Nephron (organoid): ENCODE data around the gene LCT.

Experiments
- H3K27ac Mint-ChIP-seq, 3 experiments: 2 replicates each; pipeline ENCODE4 v1.8.0; 2020; ENCODE audit warnings: mixed read lengths in 3 of 3, mild to moderate bottlenecking in 2 of 3, moderate library complexity in 1 of 3
- H3K27me3 Mint-ChIP-seq: 2 replicates; pipeline ENCODE4 v1.8.0; 2021; ENCODE audit warnings: low read depth, mild to moderate bottlenecking, moderate library complexity, mixed read lengths
- H3K36me3 Mint-ChIP-seq: 2 replicates; pipeline ENCODE4 v1.8.0; 2020; ENCODE audit warnings: low read depth, mixed read lengths
- H3K4me1 Mint-ChIP-seq: 2 replicates; pipeline ENCODE4 v1.8.0; 2020; ENCODE audit warnings: mixed read lengths
- H3K4me3 Mint-ChIP-seq, 3 experiments: 2 replicates each; pipeline ENCODE4 v1.8.0; 2020; ENCODE audit warnings: mild to moderate bottlenecking in 3 of 3, mixed read lengths in 3 of 3, moderate library complexity in 2 of 3
- H3K9me3 Mint-ChIP-seq: 2 replicates; pipeline ENCODE4 v1.8.0; 2020; ENCODE audit warnings: mixed read lengths
- TF ChIP-seq, protein P1 (sequence below), 3 experiments: fragments of 200-600 bp; sonication (generic); IDR thresholded peaks; one replicate each; pipeline ENCODE4 v1.5.0; 2021; ENCODE audit warnings: antibody characterized with exemption in 3 of 3; ENCODE audit not compliant: unreplicated experiment in 3 of 3

The LCT gene

DNA sequence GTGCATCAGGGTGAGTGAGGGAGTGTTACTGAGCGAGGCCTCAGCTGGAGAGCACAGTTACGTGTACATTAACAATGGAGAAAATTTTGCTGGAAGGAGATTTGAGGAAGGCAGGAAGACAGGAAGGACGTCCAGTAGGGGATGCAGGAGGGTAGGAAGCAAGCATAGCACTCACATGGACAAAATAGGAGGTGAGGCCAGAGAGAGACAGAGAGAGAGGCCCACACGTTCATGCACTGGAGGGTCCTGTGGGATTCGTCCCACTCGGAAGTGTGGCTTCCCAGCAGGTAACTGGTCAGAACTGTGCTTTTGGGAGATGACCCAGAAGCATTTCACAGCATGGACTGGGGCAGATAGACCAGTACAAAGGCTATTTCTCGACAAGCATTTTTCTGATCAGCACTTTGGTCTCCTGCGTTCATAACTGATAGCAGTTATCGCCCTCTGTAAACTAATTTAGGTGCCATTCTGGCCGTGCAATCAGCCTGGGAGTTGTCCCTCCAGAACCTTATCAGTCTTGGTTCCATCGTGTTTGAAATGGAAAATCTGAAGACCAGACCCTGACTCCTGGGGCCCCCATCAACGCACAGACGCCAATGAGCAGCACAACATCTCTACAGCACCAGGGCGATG lies 5.7 kb downstream of the LCT start:
- no peaks in the 10 kb centered on the region for H3K27me3 Mint-ChIP-seq
- H3K4me3 Mint-ChIP-seq: no peak overlapping the region
- peaks cover under 1% of the 10 kb centered on the region for H3K36me3 Mint-ChIP-seq
- H3K27ac Mint-ChIP-seq: no peak overlapping the region
- no peaks in the 10 kb centered on the region for H3K9me3 Mint-ChIP-seq
- TF ChIP-seq, protein P1, sequence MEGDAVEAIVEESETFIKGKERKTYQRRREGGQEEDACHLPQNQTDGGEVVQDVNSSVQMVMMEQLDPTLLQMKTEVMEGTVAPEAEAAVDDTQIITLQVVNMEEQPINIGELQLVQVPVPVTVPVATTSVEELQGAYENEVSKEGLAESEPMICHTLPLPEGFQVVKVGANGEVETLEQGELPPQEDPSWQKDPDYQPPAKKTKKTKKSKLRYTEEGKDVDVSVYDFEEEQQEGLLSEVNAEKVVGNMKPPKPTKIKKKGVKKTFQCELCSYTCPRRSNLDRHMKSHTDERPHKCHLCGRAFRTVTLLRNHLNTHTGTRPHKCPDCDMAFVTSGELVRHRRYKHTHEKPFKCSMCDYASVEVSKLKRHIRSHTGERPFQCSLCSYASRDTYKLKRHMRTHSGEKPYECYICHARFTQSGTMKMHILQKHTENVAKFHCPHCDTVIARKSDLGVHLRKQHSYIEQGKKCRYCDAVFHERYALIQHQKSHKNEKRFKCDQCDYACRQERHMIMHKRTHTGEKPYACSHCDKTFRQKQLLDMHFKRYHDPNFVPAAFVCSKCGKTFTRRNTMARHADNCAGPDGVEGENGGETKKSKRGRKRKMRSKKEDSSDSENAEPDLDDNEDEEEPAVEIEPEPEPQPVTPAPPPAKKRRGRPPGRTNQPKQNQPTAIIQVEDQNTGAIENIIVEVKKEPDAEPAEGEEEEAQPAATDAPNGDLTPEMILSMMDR (IDR thresholded peaks at IDR 0.05; ENCODE audit: unreplicated experiment in 3 of 3): no peak
- H3K4me1 Mint-ChIP-seq: peaks cover 8% of the 10 kb centered on the region

DNA sequence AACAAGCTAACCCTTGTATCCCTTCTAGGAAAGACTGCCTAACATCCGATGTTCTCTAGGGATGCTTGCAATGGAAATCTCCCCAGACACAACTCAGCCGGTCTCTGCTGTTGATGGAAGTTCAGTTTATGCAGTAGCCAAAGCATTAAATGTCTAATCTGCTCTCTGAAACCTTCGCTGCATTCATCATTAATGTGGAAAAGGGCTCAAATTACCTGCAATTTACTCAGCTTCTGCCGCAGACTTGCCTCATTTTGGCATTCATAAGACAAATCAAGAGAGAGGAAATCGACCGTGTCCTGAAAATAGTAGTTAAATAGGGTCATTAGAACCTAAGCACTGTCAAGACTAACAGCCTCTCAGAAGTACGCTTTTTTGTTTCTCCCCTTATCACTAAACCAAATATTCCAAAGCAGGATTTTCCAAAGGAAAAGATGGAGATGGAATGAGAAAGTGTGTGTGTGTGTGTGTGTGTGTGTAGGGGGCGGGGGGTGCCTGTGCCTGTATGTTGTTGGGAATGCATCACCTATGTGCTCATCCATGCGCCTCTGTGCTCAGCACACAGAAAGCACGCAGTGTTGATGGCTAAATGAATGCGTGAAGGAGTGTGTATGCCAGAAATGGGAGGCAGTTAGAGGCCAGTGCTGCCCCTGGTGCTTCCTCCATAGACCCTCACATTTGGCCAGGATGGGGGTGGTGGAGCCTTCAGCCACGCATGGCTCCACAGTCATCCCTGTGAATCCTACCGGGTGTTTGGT lies 7.4 kb downstream of the LCT start:
- Mint-ChIP-seq H3K27ac (no peak overlapping the region), H3K4me1 (peaks cover 8% of the 10 kb centered on the region), H3K36me3 (no peaks in the 10 kb centered on the region), H3K9me3 (no peaks in the 10 kb centered on the region), H3K4me3 (no peak overlapping the region), H3K27me3 (no peaks in the 10 kb centered on the region)
- TF ChIP-seq, protein P1 (IDR thresholded peaks at IDR 0.05; ENCODE audit: unreplicated experiment in 3 of 3): no peak

DNA sequence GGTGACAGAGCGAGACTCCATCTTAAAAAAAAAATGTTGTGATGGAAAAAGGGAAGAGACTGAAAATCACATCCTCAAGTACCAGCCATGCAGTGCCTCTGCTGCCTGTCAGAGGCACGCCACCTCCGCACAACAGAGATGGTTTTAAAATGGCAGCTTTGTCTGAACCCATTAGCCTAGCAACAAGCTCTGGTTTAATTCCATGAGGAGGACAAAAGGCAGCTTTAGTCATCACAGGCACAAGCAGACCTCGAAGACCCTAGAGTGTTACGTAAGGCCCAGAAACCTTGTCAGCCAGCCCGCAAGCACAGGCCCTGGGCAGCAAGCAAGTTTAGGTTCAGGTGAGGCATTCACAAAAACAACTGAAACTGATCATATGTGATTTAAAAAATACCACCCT lies 10.4 kb downstream of the LCT start:
- H3K36me3 Mint-ChIP-seq: no peaks in the 10 kb centered on the region
- no peak overlapping the region for H3K4me3 Mint-ChIP-seq
- peaks cover 7% of the 10 kb centered on the region for H3K9me3 Mint-ChIP-seq
- H3K4me1 Mint-ChIP-seq: peaks cover 8% of the 10 kb centered on the region
- H3K27me3 Mint-ChIP-seq: peaks cover 4% of the 10 kb centered on the region
- H3K27ac Mint-ChIP-seq: no peak overlapping the region
- TF ChIP-seq, protein P1 (IDR thresholded peaks at IDR 0.05; ENCODE audit: unreplicated experiment in 3 of 3): no peak

DNA sequence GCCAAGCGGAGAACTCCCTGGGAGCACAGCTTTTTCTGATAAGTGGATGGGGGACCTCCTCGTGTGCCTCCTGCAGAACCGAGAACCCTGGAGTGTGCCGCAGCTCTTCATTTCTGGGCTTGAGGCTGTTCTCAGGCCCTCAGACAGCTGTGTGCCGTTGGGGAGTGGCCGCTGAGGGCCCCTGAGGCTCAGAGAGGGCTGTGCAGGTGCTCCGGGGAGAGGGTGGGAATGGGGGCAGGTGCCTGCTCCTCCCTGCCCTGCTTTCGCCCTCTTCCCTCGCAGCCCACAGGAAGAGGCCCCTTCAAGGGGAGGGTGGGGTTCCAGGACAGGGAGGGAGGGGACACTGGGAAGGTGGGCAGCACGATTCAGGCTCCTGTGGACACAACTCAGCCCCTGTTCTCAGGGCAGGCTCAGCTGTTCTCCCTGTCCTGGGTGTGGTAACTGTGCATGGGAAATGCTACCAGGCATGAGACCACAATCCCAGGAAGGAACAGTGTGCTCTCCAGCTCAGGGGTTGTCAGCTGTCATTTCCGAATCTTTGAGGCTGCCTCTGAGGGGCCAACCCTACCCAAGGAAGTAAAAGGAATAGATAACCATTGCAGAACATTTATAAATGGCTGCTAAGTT lies 11.3 kb downstream of the LCT start:
- Mint-ChIP-seq H3K36me3 (no peaks in the 10 kb centered on the region), H3K4me3 (no peak overlapping the region), H3K27ac (no peak overlapping the region), H3K27me3 (peaks cover 4% of the 10 kb centered on the region), H3K4me1 (peaks cover 8% of the 10 kb centered on the region), H3K9me3 (peaks cover 7% of the 10 kb centered on the region)
- TF ChIP-seq, protein P1 (IDR thresholded peaks at IDR 0.05; ENCODE audit: unreplicated experiment in 3 of 3): no peak

DNA sequence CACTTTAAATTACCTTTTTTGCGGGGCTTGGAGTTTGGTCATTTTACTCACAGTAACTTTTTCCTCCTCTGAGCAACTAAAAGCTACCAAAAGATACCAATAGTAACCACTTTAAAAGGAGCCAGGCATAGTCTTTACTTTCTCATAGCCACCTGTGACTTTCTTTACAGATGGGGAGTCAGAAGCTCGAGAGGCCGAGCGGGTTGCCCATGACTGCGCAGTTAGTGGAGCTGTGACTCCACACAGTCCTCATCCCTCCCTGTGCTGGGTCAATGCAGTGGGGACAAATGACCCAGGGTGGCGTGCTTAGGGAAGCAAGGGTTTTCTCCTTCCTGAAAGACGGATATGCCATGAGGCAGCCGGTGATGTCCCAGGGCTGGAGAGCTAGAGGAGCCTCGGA lies 11.9 kb downstream of the LCT start:
- H3K9me3 Mint-ChIP-seq: peaks cover 7% of the 10 kb centered on the region
- no peak overlapping the region for H3K4me3 Mint-ChIP-seq
- no peaks in the 10 kb centered on the region for H3K36me3 Mint-ChIP-seq
- TF ChIP-seq, protein P1 (IDR thresholded peaks at IDR 0.05; ENCODE audit: unreplicated experiment in 3 of 3): no peak
- peaks cover 4% of the 10 kb centered on the region for H3K27me3 Mint-ChIP-seq
- no peak overlapping the region for H3K27ac Mint-ChIP-seq
- H3K4me1 Mint-ChIP-seq: peaks cover 8% of the 10 kb centered on the region
